ENCODE data around the gene TM9SF1. TPM values are rescaled to one million over a fixed set of nuclear protein-coding genes. Genes with fewer than 3 reads are reported as not detected.

The TM9SF1 gene
- polyA plus RNA-seq, 3 donors: 14.6 to 56.0 (median 51.1) TPM

DNA sequence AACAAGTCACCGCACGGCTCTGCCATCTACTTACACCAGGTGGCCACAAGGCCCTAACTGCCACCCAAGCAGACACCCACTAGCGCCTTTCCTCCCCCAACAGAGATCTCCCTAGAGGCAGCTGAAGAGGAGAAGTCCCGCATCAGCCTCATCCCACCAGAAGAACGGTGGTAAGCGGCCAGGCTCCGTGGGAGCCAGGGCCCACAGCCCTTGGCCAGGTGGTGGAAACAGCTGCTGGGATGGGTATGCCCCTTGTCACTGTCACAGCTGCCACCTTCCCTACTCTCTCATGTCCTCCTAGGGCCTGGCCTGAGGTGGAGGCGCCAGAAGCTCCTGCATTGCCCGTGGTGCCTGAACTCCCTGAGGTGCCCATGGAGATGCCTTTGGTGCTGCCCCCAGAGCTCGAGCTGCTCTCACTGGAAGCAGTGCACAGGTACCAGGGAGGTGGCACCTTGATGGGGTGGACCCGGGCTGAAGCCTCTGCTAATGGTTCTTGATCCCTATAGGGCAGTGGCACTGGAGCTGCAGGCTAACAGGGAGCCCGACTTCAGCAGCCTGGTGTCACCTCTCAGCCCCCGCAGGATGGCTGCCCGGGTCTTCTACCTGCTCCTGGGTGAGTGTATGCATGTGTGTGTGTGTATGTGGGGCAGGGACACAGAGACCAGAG, 15.8 kb downstream of the TM9SF1 start:
- H3K36me3 ChIP-seq (replicated peaks in 1 of 2; ENCODE audit: control insufficient read depth in 1 of 2, insufficient read depth in 2 of 2, low read length in 2 of 2): peaks cover 75 to 97% of the 10 kb centered on the region in 2 donors
- H3K4me3 ChIP-seq (replicated peaks in 1 of 3; ENCODE audit: low read depth in 2 of 3, low read length in 3 of 3): no peak overlapping the region
- no peaks in the 10 kb centered on the region for H3K4me1 Mint-ChIP-seq
- DNase-seq: no peak
- H3K27me3 Mint-ChIP-seq (ENCODE audit: low read depth in 3 of 3): peaks cover 0 to 1% (median 0%) of the 10 kb centered on the region in 3 donors
- no peak overlapping the region for H3K4me3 Mint-ChIP-seq
- no peak overlapping the region for H3K9ac ChIP-seq (ENCODE audit: insufficient read depth, low read length, poor library complexity, severe bottlenecking)
- H4K20me1 ChIP-seq (ENCODE audit: insufficient read depth, low read length): no peaks in the 10 kb centered on the region
- no peaks in the 10 kb centered on the region for H3K27me3 ChIP-seq (ENCODE audit: control insufficient read depth in 2 of 2, insufficient read depth in 2 of 2, low read length in 2 of 2)
- H2AFZ ChIP-seq (ENCODE audit: insufficient read depth, low read depth, low read length, poor library complexity, severe bottlenecking): no peak overlapping the region
- H3K27ac Mint-ChIP-seq: peak overlapping the region in 1 of 7 donors; percentile 47
- no peaks in the 10 kb centered on the region for H3K9me3 Mint-ChIP-seq
- WGBS (ENCODE audit: insufficient coverage): 95% methylated on average over 7 of the region's 14 CpGs
- H3K9me3 ChIP-seq (replicated peaks in 1 of 2; ENCODE audit: control insufficient read depth in 1 of 2, insufficient read depth in 1 of 2, low read length in 2 of 2): no peaks in the 10 kb centered on the region
- no peaks in the 10 kb centered on the region for H3K4me1 ChIP-seq (ENCODE audit: control insufficient read depth in 1 of 2, insufficient read depth in 2 of 2, low read length in 2 of 2)
- H3K36me3 Mint-ChIP-seq: peaks cover 78 to 97% of the 10 kb centered on the region in 2 donors
- H3K27ac ChIP-seq (ENCODE audit: low read depth in 1 of 2, low read length in 2 of 2): no peak overlapping the region
- intact Hi-C loops (cut with micrococcal nuclease): no loop called here
- no peaks in the 10 kb centered on the region for H3K79me2 ChIP-seq (ENCODE audit: insufficient read depth, low read length)
- H3K4me2 ChIP-seq (replicated peaks; ENCODE audit: extremely low read depth, low read length, poor library complexity, severe bottlenecking): no peak overlapping the region
- TF ChIP-seq, protein P1, sequence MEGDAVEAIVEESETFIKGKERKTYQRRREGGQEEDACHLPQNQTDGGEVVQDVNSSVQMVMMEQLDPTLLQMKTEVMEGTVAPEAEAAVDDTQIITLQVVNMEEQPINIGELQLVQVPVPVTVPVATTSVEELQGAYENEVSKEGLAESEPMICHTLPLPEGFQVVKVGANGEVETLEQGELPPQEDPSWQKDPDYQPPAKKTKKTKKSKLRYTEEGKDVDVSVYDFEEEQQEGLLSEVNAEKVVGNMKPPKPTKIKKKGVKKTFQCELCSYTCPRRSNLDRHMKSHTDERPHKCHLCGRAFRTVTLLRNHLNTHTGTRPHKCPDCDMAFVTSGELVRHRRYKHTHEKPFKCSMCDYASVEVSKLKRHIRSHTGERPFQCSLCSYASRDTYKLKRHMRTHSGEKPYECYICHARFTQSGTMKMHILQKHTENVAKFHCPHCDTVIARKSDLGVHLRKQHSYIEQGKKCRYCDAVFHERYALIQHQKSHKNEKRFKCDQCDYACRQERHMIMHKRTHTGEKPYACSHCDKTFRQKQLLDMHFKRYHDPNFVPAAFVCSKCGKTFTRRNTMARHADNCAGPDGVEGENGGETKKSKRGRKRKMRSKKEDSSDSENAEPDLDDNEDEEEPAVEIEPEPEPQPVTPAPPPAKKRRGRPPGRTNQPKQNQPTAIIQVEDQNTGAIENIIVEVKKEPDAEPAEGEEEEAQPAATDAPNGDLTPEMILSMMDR (IDR thresholded peaks at IDR 0.05): no peak

DNA sequence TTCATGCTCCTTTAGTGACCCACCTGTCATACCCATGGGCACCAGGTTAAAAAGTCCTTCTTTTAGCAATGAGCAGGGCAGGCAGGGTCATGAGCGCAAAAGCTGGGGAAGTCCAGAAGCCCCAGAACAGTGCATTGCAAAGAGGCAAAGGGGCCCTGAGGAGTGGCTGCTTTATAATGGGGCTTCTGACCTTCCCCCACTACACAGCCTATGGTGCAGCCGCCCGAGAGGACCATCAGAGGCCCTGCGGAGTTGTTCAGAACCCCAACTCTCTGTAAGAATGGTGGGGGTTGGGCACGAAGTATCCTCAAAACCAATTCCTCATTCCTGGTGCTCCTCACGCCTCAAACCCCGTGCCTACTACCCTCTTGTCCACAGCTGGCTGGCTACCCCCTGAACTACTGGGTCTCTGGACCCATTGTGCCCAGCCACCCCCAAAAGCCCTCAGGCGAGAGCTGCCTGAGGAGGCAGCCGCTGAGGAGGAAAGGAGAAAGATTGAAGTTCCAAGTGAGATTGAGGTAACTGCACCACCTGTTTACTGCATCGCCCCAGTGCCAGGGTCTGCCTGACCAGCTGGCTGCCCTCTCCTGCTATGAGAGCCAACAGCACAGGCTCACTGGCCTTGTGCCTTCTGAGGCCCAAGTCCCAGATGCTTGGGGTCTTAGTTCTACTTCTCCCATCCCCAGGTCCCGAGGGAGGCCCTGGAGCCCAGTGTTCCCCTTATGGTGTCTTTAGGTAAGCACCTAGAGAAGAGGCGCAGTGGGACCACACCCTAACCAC, 16.7 kb downstream of the TM9SF1 start:
- Histone ChIP-seq H4K20me1 (ENCODE audit: insufficient read depth, low read length) (no peaks in the 10 kb centered on the region), H3K4me1 (ENCODE audit: control insufficient read depth in 1 of 2, insufficient read depth in 2 of 2, low read length in 2 of 2) (no peaks in the 10 kb centered on the region), H3K4me2 (replicated peaks; ENCODE audit: extremely low read depth, low read length, poor library complexity, severe bottlenecking) (no peak overlapping the region), H3K9ac (ENCODE audit: insufficient read depth, low read length, poor library complexity, severe bottlenecking) (no peak overlapping the region), H2AFZ (ENCODE audit: insufficient read depth, low read depth, low read length, poor library complexity, severe bottlenecking) (no peak overlapping the region), H3K27ac (ENCODE audit: low read depth in 1 of 2, low read length in 2 of 2) (no peak overlapping the region), H3K27me3 (ENCODE audit: control insufficient read depth in 2 of 2, insufficient read depth in 2 of 2, low read length in 2 of 2) (no peaks in the 10 kb centered on the region), H3K79me2 (ENCODE audit: insufficient read depth, low read length) (no peaks in the 10 kb centered on the region), H3K9me3 (replicated peaks in 1 of 2; ENCODE audit: control insufficient read depth in 1 of 2, insufficient read depth in 1 of 2, low read length in 2 of 2) (no peaks in the 10 kb centered on the region), H3K36me3 (replicated peaks in 1 of 2; ENCODE audit: control insufficient read depth in 1 of 2, insufficient read depth in 2 of 2, low read length in 2 of 2) (peaks cover 75 to 91% of the 10 kb centered on the region in 2 donors), H3K4me3 (replicated peaks in 1 of 3; ENCODE audit: low read depth in 2 of 3, low read length in 3 of 3) (no peak overlapping the region)
- peak overlapping the region in 2 of 7 donors; percentile 47 to 50 for H3K27ac Mint-ChIP-seq
- H3K9me3 Mint-ChIP-seq: no peaks in the 10 kb centered on the region
- DNase-seq: no peak
- H3K4me1 Mint-ChIP-seq: no peaks in the 10 kb centered on the region
- no peak overlapping the region for H3K4me3 Mint-ChIP-seq
- TF ChIP-seq, protein P1 (IDR thresholded peaks at IDR 0.05): no peak
- H3K27me3 Mint-ChIP-seq (ENCODE audit: low read depth in 3 of 3): peaks cover 0 to 2% (median 0%) of the 10 kb centered on the region in 3 donors
- no CpG with 5 or more reads among the region's 12 CpGs for WGBS (ENCODE audit: insufficient coverage)
- peaks cover 79 to 98% of the 10 kb centered on the region in 2 donors for H3K36me3 Mint-ChIP-seq
- intact Hi-C loops (cut with micrococcal nuclease): no loop called here

Data from CD14-positive monocyte (primary cell).